ENCODE measurements around the gene HOXC11. TPM values are rescaled to one million over a fixed set of nuclear protein-coding genes. Genes with fewer than 3 reads are reported as not detected.
A peak's percentile ranks its signal among the peaks of the same experiment; 100 is the strongest.

The HOXC11 gene
- total and polyA plus RNA-seq, 2 experiments from 2014 or later: not detected

DNA sequence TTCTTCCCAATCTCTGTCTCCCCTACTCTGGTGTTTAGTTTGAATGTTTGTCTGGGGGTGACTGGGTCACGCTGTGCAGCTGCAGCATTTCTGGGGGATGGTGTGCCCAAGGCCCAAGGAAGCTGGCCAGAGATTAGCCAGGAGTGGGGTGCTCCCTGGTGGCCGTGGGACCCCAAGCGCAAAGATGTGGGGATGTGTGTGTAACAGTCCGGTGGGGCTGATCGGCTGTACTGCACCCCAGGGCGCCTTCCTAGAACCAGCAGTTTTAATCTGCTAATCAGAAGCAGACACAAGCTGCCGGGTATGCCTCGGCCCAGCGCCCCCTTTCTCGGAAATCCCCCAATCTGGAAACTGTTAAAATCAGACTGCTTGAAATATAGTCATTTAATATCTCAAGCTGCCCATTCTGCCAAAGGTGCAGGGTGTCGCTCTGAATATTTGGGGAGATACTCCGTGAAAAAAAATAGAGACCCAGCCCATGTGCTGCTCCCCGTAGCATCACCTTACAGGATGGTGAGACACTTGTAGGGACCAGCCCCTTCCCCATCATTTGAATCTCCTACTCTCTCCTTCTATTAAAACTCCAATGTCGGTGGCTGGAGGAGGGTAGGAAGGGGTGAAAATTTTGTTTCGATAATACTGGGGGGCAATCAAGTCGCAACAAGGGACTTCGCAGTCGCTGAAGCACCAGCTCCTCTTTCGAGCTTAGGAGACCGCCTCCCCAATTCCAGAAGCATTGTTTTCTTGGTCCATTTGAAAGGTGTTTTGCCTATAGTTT is 31.3 kb downstream of the HOXC11 start:
- Mint-ChIP-seq H3K4me3 (no peak overlapping the region), H3K9me3 (no peaks in the 10 kb centered on the region; the same call in 1 of the 3 replicates), H3K4me1 (peaks cover 11% of the 10 kb centered on the region), H3K27me3 (ENCODE audit: insufficient read depth, low read depth, poor library complexity) (peaks cover 99% of the 10 kb centered on the region), H3K27ac (no peak overlapping the region), H3K36me3 (ENCODE audit: low read depth) (no peaks in the 10 kb centered on the region)
- H3K36me3 ChIP-seq (ENCODE audit: insufficient read depth): no peaks in the 10 kb centered on the region
- H3K9me2 ChIP-seq (ENCODE audit: insufficient read depth): no peaks in the 10 kb centered on the region
- TF ChIP-seq EZH2 (IDR thresholded peaks at IDR 0.05; ENCODE audit: low read depth, unreplicated experiment) (peak; percentile 94), STAT1 (IDR thresholded peaks at IDR 0.05; ENCODE audit: unreplicated experiment) (no peak), ZNF114 (CRISPR knock-in tag; IDR thresholded peaks at IDR 0.05) (no peak)
- peaks cover 11% of the 10 kb centered on the region for H3K4me1 ChIP-seq (ENCODE audit: insufficient read depth)
- DNase-seq (ENCODE audit: low spot score) (no peak), ATAC-seq (no peak)
- no peaks in the 10 kb centered on the region for H3K79me2 ChIP-seq (replicated peaks; ENCODE audit: insufficient read depth)
- peaks cover 100% of the 10 kb centered on the region for H3K27me3 ChIP-seq (ENCODE audit: insufficient read depth)
- H3F3A ChIP-seq (replicated peaks; ENCODE audit: low read depth): peaks cover 34% of the 10 kb centered on the region
- no peak overlapping the region for H3K4me3 ChIP-seq
- no peak overlapping the region for H2AFZ ChIP-seq
- no peak overlapping the region for H3K27ac ChIP-seq (ENCODE audit: low read depth)
- peaks cover 33% of the 10 kb centered on the region for H4K20me1 ChIP-seq (replicated peaks; ENCODE audit: insufficient read depth)
- no peak overlapping the region for H3K4me2 ChIP-seq

DNA sequence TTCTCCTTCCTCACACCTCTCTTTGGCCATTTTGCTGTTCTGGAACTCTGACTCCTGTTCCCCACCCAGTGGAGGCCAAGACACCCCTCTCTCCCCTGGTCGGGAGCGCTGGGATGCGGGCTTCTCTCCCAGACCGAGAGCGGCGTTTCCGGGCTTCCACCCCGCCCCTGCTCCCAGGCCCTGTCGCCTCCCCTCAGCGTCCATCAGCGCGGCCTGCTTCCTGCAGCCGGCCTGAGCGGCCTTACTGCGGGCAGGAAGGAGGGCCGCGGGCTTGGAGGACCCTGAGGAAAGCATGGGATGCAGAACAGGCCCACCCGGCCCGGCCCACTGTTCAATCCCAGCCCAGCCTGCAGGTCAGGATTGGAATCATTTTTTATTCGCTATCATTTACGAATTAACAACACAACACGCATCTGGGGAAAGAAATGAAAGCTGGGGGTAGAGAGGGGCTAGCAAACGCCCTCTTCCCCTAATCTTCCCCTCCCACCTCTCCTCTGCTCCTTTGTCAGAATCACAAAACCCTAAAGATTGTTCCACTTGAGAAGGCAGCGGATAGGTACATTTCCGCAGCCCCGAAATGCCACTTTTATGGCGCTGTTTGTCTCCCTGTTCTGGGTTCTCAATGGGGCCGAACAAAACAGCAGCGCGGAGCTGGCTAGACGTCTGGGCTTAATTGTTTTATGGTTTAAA is 32.1 kb downstream of the HOXC11 start:
- Histone ChIP-seq H3K4me3 (no peak overlapping the region), H3K36me3 (ENCODE audit: insufficient read depth) (no peaks in the 10 kb centered on the region), H3K27ac (ENCODE audit: low read depth) (no peak overlapping the region), H3K4me2 (0 out of 2 replicates have a peak overlapping the region, but pooled peaks have one; percentile 26), H3K79me2 (replicated peaks; ENCODE audit: insufficient read depth) (no peaks in the 10 kb centered on the region), H4K20me1 (replicated peaks; ENCODE audit: insufficient read depth) (peaks cover 33% of the 10 kb centered on the region), H3K27me3 (ENCODE audit: insufficient read depth) (peaks cover 100% of the 10 kb centered on the region), H3K9me2 (ENCODE audit: insufficient read depth) (no peaks in the 10 kb centered on the region), H3K4me1 (ENCODE audit: insufficient read depth) (peaks cover 6% of the 10 kb centered on the region; the same call in 1 of the 2 replicates), H3F3A (replicated peaks; ENCODE audit: low read depth) (peaks cover 34% of the 10 kb centered on the region), H2AFZ (no peak overlapping the region)
- no peaks in the 10 kb centered on the region for H3K36me3 Mint-ChIP-seq (ENCODE audit: low read depth)
- DNase-seq (ENCODE audit: low spot score): peak; percentile 76
- H3K4me1 Mint-ChIP-seq: peaks cover 17% of the 10 kb centered on the region
- H3K9me3 Mint-ChIP-seq: no peaks in the 10 kb centered on the region; the same call in 1 of the 3 replicates
- H3K27me3 Mint-ChIP-seq (ENCODE audit: insufficient read depth, low read depth, poor library complexity): peaks cover 99% of the 10 kb centered on the region
- H3K27ac Mint-ChIP-seq: no peak overlapping the region
- peak; percentile 10 for ATAC-seq
- no peak overlapping the region for H3K4me3 Mint-ChIP-seq
- TF ChIP-seq ZNF114 (CRISPR knock-in tag; IDR thresholded peaks at IDR 0.05) (no peak), EZH2phosphoT487 (IDR thresholded peaks at IDR 0.05; ENCODE audit: unreplicated experiment) (peak; percentile 19), EZH2 (IDR thresholded peaks at IDR 0.05; ENCODE audit: low read depth, unreplicated experiment) (peak; percentile 95), CREB1 (CRISPR knock-in tag; IDR thresholded peaks at IDR 0.05; ENCODE audit: low read depth) (no peak), POLR2AphosphoS5 (IDR thresholded peaks at IDR 0.05; ENCODE audit: low read depth) (no peak)

DNA sequence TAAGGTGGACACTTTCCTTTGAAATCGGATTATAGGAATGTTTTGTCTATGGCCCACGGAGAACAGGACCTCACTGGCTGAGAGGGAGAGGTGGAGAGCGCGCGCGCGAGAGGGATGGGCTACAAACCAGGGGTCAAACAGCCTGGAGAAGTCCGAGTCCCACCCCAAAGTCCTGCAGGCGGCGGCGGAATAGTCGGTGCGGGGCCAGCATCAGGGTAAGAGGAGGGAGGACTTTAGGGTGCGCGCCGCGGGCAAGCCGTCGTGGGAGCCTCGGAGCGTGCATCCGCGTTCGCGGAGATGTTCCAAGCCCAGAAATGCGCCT is 32.6 kb downstream of the HOXC11 start:
- Histone ChIP-seq H4K20me1 (replicated peaks; ENCODE audit: insufficient read depth) (peaks cover 33% of the 10 kb centered on the region), H3K36me3 (ENCODE audit: insufficient read depth) (no peaks in the 10 kb centered on the region), H3K27me3 (ENCODE audit: insufficient read depth) (peaks cover 100% of the 10 kb centered on the region), H3K4me3 (no peak overlapping the region), H3K9me2 (ENCODE audit: insufficient read depth) (no peaks in the 10 kb centered on the region), H3K79me2 (replicated peaks; ENCODE audit: insufficient read depth) (no peaks in the 10 kb centered on the region), H3K4me1 (ENCODE audit: insufficient read depth) (peaks cover 10% of the 10 kb centered on the region; the same call in 1 of the 2 replicates), H2AFZ (no peak overlapping the region), H3F3A (replicated peaks; ENCODE audit: low read depth) (peaks cover 34% of the 10 kb centered on the region), H3K27ac (ENCODE audit: low read depth) (no peak overlapping the region), H3K4me2 (0 out of 2 replicates have a peak overlapping the region, but pooled peaks have one; percentile 26)
- peaks cover 99% of the 10 kb centered on the region for H3K27me3 Mint-ChIP-seq (ENCODE audit: insufficient read depth, low read depth, poor library complexity)
- H3K4me1 Mint-ChIP-seq: peaks cover 19% of the 10 kb centered on the region
- peak overlapping the region; percentile 15; the same call in 1 of the 3 replicates for H3K4me3 Mint-ChIP-seq
- DNase-seq (ENCODE audit: low spot score) (no peak), ATAC-seq (no peak)
- H3K36me3 Mint-ChIP-seq (ENCODE audit: low read depth): no peaks in the 10 kb centered on the region
- no peak overlapping the region for H3K27ac Mint-ChIP-seq
- H3K9me3 Mint-ChIP-seq: no peaks in the 10 kb centered on the region; the same call in 1 of the 3 replicates
- TF ChIP-seq EZH2 (IDR thresholded peaks at IDR 0.05; ENCODE audit: low read depth, unreplicated experiment): peak; percentile 12
- TF ChIP-seq, protein P1, sequence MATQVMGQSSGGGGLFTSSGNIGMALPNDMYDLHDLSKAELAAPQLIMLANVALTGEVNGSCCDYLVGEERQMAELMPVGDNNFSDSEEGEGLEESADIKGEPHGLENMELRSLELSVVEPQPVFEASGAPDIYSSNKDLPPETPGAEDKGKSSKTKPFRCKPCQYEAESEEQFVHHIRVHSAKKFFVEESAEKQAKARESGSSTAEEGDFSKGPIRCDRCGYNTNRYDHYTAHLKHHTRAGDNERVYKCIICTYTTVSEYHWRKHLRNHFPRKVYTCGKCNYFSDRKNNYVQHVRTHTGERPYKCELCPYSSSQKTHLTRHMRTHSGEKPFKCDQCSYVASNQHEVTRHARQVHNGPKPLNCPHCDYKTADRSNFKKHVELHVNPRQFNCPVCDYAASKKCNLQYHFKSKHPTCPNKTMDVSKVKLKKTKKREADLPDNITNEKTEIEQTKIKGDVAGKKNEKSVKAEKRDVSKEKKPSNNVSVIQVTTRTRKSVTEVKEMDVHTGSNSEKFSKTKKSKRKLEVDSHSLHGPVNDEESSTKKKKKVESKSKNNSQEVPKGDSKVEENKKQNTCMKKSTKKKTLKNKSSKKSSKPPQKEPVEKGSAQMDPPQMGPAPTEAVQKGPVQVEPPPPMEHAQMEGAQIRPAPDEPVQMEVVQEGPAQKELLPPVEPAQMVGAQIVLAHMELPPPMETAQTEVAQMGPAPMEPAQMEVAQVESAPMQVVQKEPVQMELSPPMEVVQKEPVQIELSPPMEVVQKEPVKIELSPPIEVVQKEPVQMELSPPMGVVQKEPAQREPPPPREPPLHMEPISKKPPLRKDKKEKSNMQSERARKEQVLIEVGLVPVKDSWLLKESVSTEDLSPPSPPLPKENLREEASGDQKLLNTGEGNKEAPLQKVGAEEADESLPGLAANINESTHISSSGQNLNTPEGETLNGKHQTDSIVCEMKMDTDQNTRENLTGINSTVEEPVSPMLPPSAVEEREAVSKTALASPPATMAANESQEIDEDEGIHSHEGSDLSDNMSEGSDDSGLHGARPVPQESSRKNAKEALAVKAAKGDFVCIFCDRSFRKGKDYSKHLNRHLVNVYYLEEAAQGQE (IDR thresholded peaks at IDR 0.05; ENCODE audit: unreplicated experiment): no peak
- no peak for TF ChIP-seq ZNF114 (CRISPR knock-in tag; IDR thresholded peaks at IDR 0.05)
- no peak for TF ChIP-seq CREB1 (CRISPR knock-in tag; IDR thresholded peaks at IDR 0.05; ENCODE audit: low read depth)
- TF ChIP-seq STAT1 (IDR thresholded peaks at IDR 0.05; ENCODE audit: unreplicated experiment): no peak
- no peak for TF ChIP-seq ZNF331 (CRISPR knock-in tag; IDR thresholded peaks at IDR 0.05; ENCODE audit: low read depth)

Measured in GM23338 (cell line).